Stimulated activated CD4-positive, alpha-beta T cell treated with anti-CD3 and anti-CD28 coated beads, Interleukin-4, amount 100 ng/mL, for 48 hours (primary cell): ENCODE results near the gene CDH20.
A peak's percentile ranks its signal among the peaks of the same experiment; 100 is the strongest.

Experiments
- DNase-seq, 2 donors: peaks; one replicate each; pipeline ENCODE4 v3.0.0-alpha.2; 2020; ENCODE audit warnings: low read depth in 2 of 2

Gene CDH20

DNA sequence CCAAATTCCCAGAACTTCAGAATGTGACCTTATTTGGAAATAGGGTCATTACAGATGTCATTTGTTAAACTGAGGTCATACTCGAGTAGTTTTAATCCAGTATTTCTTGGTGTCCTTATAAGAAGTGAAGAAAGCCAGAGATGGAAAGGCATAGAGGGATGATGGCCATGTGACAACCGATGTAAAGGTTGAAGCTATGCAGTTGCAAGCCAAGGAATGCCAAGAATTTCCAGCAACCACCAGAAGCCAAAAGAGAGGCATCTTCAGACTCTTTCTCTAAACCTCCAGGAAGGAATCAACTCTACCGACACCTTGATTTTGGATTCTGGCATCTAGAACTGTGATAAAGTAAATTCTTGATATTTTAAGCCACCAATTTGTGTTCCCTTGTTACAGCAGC lies 242.2 kb downstream of the CDH20 start:
- DNase-seq, result no peak

GRCh38 chr18:61578846-61579245 lies 245.6 kb downstream of the CDH20 start:
- DNase-seq, result no peak

DNA sequence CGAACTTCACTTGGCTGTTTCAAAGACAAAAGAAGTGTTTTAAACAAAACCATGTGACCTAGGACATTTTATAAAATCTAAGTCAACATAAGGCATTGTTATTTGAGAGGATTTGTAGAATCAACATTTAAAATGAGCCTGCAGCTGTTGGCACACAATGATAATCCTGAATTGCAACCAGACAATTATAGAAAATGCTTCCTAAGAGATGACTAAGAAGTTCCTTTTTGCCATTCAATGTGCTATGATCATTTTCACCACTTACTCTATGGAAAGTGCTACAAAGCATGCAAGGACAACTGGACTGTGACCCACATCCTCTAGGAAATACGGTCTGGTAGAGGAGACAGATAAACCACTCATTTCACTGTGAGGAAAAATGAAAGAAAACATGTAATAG lies 246.4 kb downstream of the CDH20 start:
- DNase-seq, result no peak

DNA sequence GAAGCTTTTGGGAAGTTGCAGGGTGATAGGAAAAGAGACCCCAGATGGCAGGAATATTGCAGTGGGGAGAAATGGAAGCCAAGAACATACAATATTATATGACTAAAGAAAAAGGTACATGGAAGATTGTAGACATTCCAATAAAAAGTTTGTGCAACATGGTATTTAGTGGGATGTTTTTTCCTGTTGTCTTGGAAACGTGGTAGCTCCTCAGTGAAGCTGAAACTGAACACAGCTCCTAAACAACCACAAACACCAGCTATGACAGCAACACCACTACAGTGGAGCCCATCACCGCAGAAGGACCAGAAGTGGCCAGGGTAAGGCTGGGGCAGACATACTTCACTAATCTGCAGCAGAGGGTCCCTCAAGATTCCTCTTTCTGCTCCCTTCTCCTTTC lies 246.8 kb downstream of the CDH20 start:
- no peak for DNase-seq

DNA sequence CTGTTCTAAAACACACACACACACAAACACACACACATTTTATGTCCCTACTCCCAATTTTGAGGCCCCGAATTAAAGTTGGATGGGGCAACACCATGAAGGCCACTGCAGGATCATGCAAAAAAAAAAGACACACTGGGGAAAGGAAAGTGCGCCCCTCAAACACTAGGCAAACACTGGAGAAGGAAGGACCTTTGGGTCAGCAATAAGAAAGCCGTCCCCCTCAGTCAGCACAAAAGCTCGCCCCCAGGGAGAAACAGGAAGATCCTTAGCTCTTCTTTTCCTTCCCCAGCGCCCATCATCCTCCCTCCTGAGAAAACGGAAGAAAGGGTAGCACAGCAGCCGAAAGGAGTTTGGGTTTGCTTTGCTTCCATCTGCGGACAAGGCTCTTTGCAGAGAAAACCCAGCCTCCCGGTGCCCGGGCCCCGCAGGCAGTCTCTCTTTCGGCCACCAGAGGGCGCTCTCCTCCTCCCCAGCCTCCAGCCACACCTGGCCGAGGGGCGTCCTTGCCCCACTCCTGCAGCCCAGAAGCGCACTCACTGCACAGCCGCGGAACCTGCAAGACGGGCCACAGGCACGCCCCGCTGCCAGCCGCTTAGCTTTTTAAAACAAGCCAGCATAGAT lies 248.5 kb downstream of the CDH20 start:
- peak; percentile 42 to 66 for DNase-seq

DNA sequence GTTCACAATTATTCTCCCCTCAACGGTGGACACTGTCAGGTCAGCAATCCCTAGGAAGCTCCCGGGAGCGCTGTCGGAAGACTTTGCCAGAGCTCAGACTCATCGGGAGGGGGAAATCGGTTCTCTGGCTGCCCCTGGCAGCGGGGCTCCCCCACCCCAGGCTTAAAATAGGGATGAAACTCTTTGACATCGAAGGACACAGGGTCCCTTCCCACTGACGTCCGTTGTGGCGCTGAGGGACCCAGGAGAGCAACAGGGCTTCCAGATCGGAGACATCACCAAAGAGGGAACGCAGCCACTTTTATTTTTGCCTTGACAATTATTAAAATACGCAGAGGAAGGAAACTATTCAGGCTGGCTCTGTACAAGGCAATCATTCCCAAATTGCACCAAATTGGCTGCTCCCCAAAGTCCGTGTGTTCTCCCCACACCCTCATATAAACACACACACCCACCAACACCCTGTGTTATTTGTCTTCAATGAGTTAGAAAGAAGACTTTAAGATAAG lies 249.0 kb downstream of the CDH20 start:
- no peak for DNase-seq

GRCh38 chr18:61583548-61583947 lies 250.3 kb downstream of the CDH20 start:
- no peak for DNase-seq

DNA sequence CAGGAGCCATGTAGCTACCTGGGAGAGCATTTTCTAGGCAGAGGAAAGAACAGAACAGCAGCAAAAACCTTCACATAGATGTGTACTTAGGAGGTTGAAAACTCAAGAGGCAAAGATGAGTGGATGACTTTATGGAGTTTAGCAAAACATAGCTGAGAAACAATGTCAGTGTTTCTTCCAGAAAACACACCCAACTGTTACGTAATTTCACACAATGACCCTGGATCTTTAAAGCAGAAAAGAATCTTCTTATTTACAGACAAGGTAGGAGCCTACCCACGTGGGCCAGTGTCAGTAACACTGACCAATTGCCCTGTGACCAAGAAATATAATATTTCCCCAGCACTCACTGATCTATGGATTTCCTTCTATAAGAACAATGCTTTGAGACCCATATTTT lies 254.6 kb downstream of the CDH20 start:
- no peak for DNase-seq

- DNase-seq, result no peak
These were observed 256.0 kb downstream of the CDH20 start for GRCh38 chr18:61589053-61589723.

- no peak for DNase-seq
These were observed 256.5 kb downstream of the CDH20 start for GRCh38 chr18:61589724-61590065.

DNA sequence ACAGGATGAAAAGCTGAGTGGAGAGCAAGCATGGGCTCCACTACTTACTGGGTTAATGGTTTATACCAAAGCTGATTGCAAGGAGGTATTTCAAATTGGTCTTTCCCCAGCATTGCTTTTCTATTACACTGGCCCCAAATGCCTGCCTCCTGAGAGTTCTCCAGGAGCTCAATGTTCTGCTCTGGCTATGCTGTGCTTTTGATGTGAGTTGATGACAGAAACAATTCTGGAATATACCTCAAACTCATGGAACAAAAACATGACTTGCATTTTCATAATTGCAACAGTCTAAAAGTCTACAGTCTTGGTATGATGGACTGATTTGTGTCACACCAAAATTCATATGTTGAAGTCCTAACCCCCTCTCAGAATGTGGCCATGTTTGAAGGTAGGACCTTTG lies 258.0 kb downstream of the CDH20 start:
- no peak for DNase-seq

DNA sequence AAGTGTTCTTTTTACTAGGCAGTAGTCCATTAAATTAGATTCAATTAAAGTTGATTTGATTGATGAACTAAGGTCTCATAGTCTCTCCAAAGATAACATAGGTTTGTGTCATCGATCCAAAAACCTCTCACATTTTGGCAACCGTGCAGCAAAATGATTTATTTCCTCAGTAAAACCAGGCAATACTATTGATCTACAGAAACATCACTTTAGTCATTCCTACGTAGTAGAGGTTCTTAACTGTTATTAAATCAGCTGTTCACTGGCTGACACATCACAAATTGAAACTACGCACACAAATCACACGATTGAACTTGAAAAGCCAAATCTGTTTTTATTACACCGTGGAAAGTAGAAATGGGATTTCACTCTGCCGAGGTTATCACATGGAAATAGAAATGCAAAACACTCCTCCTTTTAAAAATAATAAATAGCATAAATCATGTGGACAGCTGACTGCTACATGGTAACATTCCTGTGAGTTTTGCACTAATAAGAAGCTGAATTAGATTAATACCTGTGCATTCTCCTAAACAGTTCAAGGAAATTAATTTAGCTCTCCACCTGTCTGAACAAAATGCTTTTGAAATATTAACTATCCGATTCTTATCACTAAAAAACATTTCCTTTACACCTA lies 262.5 kb downstream of the CDH20 start:
- no peak for DNase-seq

DNA sequence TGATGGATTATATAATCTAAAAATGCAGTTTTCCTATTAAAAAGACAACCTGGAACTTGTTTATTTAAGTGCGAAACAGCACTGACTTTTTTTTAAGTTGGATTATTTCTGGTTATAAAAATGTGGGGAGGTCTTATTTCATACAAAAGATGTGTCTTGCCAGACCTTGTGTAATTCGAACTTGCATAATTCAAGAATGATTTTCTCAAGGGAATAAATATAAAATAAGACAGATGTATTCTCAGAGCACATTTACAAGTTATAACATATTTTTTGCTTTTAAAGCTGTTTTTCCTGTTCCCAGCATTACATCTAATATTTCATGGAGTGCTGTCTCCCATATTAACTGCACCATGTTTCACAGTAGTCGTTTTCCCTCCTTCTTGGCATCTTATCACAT lies 263.1 kb downstream of the CDH20 start:
- DNase-seq, result no peak

DNA sequence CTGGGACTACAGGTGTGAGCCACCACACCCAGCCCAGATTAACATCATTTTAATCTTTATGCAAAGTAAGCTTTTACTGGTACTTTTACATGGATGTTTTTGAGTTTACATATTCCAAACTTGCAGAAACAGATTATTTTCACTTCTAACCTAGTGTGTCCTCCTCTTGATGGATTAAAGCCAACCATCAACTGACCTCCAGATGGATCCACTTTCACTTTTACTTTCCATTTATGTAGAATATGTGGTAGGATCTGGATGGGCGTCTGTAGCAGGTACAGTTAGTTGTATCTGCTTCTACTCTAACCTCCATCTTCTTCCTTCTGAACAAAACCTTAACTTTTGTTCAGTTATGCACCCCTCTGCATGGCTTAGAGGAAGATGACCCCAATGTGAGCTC lies 264.1 kb downstream of the CDH20 start:
- no peak for DNase-seq

DNA sequence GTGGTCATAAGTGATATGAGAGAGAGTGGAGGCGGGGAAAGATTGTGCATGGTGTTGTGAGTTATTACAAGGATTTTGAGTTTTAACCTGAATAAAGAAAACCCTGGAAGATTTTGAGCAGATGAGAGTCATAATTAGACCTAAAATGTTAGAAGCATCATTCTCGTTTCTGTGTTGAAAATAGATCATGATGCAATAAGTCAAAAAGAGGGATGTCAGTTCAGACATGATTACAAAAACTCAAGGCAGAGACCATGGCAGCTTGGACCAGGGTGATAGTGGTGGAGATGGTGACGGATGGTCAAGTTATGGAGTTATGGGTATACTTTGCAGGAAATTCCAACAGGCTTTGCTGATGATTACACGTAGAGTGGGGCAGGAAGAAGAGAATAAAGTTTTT lies 267.2 kb downstream of the CDH20 start:
- DNase-seq, result no peak

DNA sequence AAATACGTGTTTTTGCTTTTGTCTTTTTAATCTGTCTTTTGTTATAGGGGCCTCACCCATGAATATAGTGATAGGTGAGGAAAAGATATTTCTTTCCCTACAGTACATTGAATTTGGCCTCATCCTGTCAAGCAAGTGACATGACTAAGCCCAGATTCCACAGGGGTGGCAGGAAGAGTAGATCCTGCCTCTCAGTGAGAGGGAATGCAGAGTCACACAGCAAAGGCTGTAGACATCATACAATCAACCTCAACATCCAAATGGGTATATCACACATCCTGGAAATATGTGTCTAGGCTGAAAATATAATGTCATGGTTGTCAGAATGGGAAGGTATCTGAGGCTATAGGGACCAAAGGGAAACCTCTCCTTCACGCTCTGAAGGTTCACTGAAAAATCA lies 269.6 kb downstream of the CDH20 start:
- DNase-seq, result no peak
